ENCODE measurements around the gene ZAR1L. TPM values are rescaled to one million over a fixed set of nuclear protein-coding genes. Genes with fewer than 3 reads are reported as not detected.

ZAR1L gene
- polyA plus RNA-seq, 2 of the 4 experiments (the other 2 are of a cell fraction) = not detected

- Histone ChIP-seq H3K4me2 (peak overlapping the region; percentile 96), H3K9me3 (no peaks in the 10 kb centered on the region), H3K4me3 (peak overlapping the region; percentile 78), H3K27ac (peak overlapping the region; percentile 86 to 93), H3K4me1 (peaks cover 6% of the 10 kb centered on the region; the same call in 1 of the 3 replicates)
- ChIA-PET CTCF (interaction anchor here (0.7 to 1.5 kb wide), 4 partner anchors 30 to 405 kb away, joined by 3 to 5 read pairs (median 3); no protein-coding TSS in a partner anchor), POLR2A (interaction anchor here (0.7 to 1.0 kb wide), 2 partner anchors 9 to 68 kb away, joined by 3 read pairs; no protein-coding TSS in a partner anchor)
- DNase-seq (ENCODE audit: low read depth in 1 of 2, low spot score in 1 of 2) = peak in 1 of 2 experiments; percentile 33
- TF ChIP-seq PBX3 (IDR thresholded peaks at IDR 0.05) (no peak), CEBPB (IDR thresholded peaks at IDR 0.05) (no peak), NFE2L2 (conservative IDR thresholded peaks at IDR 0.05; ENCODE audit: low read length) (no peak), EP300 (IDR thresholded peaks at IDR 0.05) (no peak), HDAC2 (IDR thresholded peaks at IDR 0.05) (no peak), RCOR1 (IDR thresholded peaks at IDR 0.05; ENCODE audit: low read depth, low read length) (no peak), POLR2A (IDR thresholded peaks at IDR 0.05; ENCODE audit: low read length) (no peak), JUNB (IDR thresholded peaks at IDR 0.05) (no peak), RFX5 (IDR thresholded peaks at IDR 0.05) (no peak), CBX8 (IDR thresholded peaks at IDR 0.05) (no peak), NPAS2 (CRISPR knock-in tag; IDR thresholded peaks at IDR 0.05; ENCODE audit: borderline replicate concordance) (no peak), BCL3 (IDR thresholded peaks at IDR 0.05) (no peak), MYC (IDR thresholded peaks at IDR 0.05; ENCODE audit: borderline replicate concordance, low read length) (no peak), HOXA7 (CRISPR knock-in tag; IDR thresholded peaks at IDR 0.05) (no peak), HES2 (IDR thresholded peaks at IDR 0.05) (no peak), ESRRA (IDR thresholded peaks at IDR 0.05; ENCODE audit: borderline replicate concordance, low read length) (no peak), BHLHE40 (IDR thresholded peaks at IDR 0.05; ENCODE audit: low read depth, low read length) (no peak), ZFP36 (IDR thresholded peaks at IDR 0.05; ENCODE audit: borderline replicate concordance, partially characterized antibody) (no peak), NR3C1 (IDR thresholded peaks at IDR 0.05) (no peak)
- WGBS (ENCODE audit: missing lambda C conversion rate) = 83% methylated on average over 32 of the region's 32 CpGs
- no peak for FAIRE-seq
- peak; percentile 10 to 12; a peak in 4 of 6 replicates for ATAC-seq
Measured at GRCh38 chr13:32314271-32315237, 609 bp downstream of the ZAR1L start.

- Histone ChIP-seq H3K4me1 (peaks cover 3% of the 10 kb centered on the region; the same call in 1 of the 3 replicates), H3K9me3 (no peaks in the 10 kb centered on the region), H3K4me2 (no peak overlapping the region), H3K4me3 (no peak overlapping the region), H3K27ac (no peak overlapping the region)
- ATAC-seq (no peak), DNase-seq (ENCODE audit: low read depth in 1 of 2, low spot score in 1 of 2) (no peak), FAIRE-seq (no peak)
- 76% methylated on average over 18 of the region's 36 CpGs for WGBS (ENCODE audit: missing lambda C conversion rate)
- ChIA-PET CTCF (interaction anchor here (1.2 to 2.1 kb wide), 4 partner anchors 9 to 406 kb away, joined by 4 to 13 read pairs (median 6); no protein-coding TSS in a partner anchor), POLR2A (no interaction called here)
- no peak for TF ChIP-seq KDM1A (IDR thresholded peaks at IDR 0.05; ENCODE audit: low read depth)
- TF ChIP-seq CTCF (IDR thresholded peaks at IDR 0.05) = no peak
- no peak for TF ChIP-seq JUNB (IDR thresholded peaks at IDR 0.05)
- TF ChIP-seq SMC3 (IDR thresholded peaks at IDR 0.05) = no peak
- no peak for TF ChIP-seq GATA3 (IDR thresholded peaks at IDR 0.05; ENCODE audit: borderline replicate concordance)
- no peak for TF ChIP-seq BHLHE40 (IDR thresholded peaks at IDR 0.05; ENCODE audit: low read depth, low read length)
- no peak for TF ChIP-seq CHD2 (IDR thresholded peaks at IDR 0.05; ENCODE audit: low read length, partially characterized antibody)
- no peak for TF ChIP-seq NR3C1 (IDR thresholded peaks at IDR 0.05)
- TF ChIP-seq CHD4 (IDR thresholded peaks at IDR 0.05; ENCODE audit: borderline replicate concordance) = no peak
- no peak for TF ChIP-seq KDM5A (IDR thresholded peaks at IDR 0.05)
- TF ChIP-seq MAFK (IDR thresholded peaks at IDR 0.05; ENCODE audit: partially characterized antibody) = no peak
- no peak for TF ChIP-seq ESRRA (IDR thresholded peaks at IDR 0.05; ENCODE audit: borderline replicate concordance, low read length)
- no peak for TF ChIP-seq RNF2 (IDR thresholded peaks at IDR 0.05; ENCODE audit: borderline replicate concordance, low read depth)
- no peak for TF ChIP-seq HES2 (IDR thresholded peaks at IDR 0.05)
- TF ChIP-seq HEYL (CRISPR knock-in tag; IDR thresholded peaks at IDR 0.05) = no peak
- TF ChIP-seq ZSCAN20 (CRISPR knock-in tag; IDR thresholded peaks at IDR 0.05) = no peak
- TF ChIP-seq HOXB5 (CRISPR knock-in tag; IDR thresholded peaks at IDR 0.05) = no peak
Measured at GRCh38 chr13:32311188-32311897, 3.8 kb downstream of the ZAR1L start.

All from A549 (cell line).